ENCODE measurements around the gene GSS. TPM values are rescaled to one million over a fixed set of nuclear protein-coding genes. Genes with fewer than 3 reads are reported as not detected.

The GSS gene
- polyA plus RNA-seq, 1 experiment, result 71.6 TPM

- TF ChIP-seq, protein P1, sequence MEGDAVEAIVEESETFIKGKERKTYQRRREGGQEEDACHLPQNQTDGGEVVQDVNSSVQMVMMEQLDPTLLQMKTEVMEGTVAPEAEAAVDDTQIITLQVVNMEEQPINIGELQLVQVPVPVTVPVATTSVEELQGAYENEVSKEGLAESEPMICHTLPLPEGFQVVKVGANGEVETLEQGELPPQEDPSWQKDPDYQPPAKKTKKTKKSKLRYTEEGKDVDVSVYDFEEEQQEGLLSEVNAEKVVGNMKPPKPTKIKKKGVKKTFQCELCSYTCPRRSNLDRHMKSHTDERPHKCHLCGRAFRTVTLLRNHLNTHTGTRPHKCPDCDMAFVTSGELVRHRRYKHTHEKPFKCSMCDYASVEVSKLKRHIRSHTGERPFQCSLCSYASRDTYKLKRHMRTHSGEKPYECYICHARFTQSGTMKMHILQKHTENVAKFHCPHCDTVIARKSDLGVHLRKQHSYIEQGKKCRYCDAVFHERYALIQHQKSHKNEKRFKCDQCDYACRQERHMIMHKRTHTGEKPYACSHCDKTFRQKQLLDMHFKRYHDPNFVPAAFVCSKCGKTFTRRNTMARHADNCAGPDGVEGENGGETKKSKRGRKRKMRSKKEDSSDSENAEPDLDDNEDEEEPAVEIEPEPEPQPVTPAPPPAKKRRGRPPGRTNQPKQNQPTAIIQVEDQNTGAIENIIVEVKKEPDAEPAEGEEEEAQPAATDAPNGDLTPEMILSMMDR (IDR thresholded peaks at IDR 0.05; ENCODE audit: low read depth, low read length), result no peak
- DNase-seq (ENCODE audit: low read depth, low spot score), result no peak
- Histone ChIP-seq H3K9me3 (ENCODE audit: control insufficient read depth, insufficient read depth, low read length) (no peaks in the 10 kb centered on the region), H3K27ac (ENCODE audit: low read depth, low read length) (no peak overlapping the region), H3K27me3 (ENCODE audit: control insufficient read depth, insufficient read depth, low read length) (no peaks in the 10 kb centered on the region), H3K4me3 (ENCODE audit: low read depth, low read length) (no peak overlapping the region)
- ChIA-PET POLR2A (interaction anchor here (0.6 to 2.3 kb wide), 2 partner anchors 14 to 155 kb away, joined by 4 to 8 read pairs; partner anchors contain the start of genes GSS and MYH7B), CTCF (interaction anchor here (0.6 kb wide), 1 partner anchor 131 kb away, joined by 4 read pairs; no protein-coding TSS in a partner anchor)
These were observed 14.4 kb downstream of the GSS start for GRCh38 chr20:34941226-34941625.

DNA sequence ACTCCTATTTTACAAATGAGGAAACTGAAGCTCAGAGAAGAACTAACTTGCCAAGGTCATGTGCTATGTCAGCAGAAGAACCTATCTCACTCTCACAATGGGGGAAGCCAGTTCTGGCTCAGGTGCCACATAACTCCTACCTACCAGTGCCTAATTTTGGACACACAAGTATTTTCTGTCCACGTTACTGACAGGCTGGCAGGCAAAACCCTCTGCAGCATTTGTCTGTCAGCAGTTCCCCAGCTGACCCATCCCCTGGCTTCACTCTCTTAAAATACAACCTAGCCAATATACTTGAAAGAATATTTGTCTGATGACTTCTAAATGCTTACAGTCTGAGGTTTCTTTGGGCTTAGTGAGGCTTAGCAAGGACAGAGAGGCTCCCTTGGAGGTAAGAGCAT, 15.5 kb downstream of the GSS start:
- no peak overlapping the region for H3K27ac ChIP-seq (ENCODE audit: low read depth, low read length)
- TF ChIP-seq, protein P1 (IDR thresholded peaks at IDR 0.05; ENCODE audit: low read depth, low read length), result no peak
- POLR2A ChIA-PET, result interaction anchor here (2.3 kb wide), 1 partner anchor 15 kb away, joined by 8 read pairs; the partner anchor contains the start of genes GSS and MYH7B
- no peaks in the 10 kb centered on the region for H3K27me3 ChIP-seq (ENCODE audit: control insufficient read depth, insufficient read depth, low read length)
- no peaks in the 10 kb centered on the region for H3K9me3 ChIP-seq (ENCODE audit: control insufficient read depth, insufficient read depth, low read length)
- CTCF ChIA-PET, result no interaction called here
- H3K4me3 ChIP-seq (ENCODE audit: low read depth, low read length), result no peak overlapping the region
- no peak for DNase-seq (ENCODE audit: low read depth, low spot score)

GRCh38 chr20:34938466-34939163, 17.0 kb downstream of the GSS start:
- DNase-seq (ENCODE audit: low read depth, low spot score), result no peak
- Histone ChIP-seq H3K4me3 (ENCODE audit: low read depth, low read length) (no peak overlapping the region), H3K9me3 (ENCODE audit: control insufficient read depth, insufficient read depth, low read length) (no peaks in the 10 kb centered on the region), H3K27me3 (ENCODE audit: control insufficient read depth, insufficient read depth, low read length) (no peaks in the 10 kb centered on the region), H3K27ac (ENCODE audit: low read depth, low read length) (no peak overlapping the region)
- ChIA-PET POLR2A (no interaction called here), CTCF (no interaction called here)
- TF ChIP-seq, protein P1 (IDR thresholded peaks at IDR 0.05; ENCODE audit: low read depth, low read length), result no peak

DNA sequence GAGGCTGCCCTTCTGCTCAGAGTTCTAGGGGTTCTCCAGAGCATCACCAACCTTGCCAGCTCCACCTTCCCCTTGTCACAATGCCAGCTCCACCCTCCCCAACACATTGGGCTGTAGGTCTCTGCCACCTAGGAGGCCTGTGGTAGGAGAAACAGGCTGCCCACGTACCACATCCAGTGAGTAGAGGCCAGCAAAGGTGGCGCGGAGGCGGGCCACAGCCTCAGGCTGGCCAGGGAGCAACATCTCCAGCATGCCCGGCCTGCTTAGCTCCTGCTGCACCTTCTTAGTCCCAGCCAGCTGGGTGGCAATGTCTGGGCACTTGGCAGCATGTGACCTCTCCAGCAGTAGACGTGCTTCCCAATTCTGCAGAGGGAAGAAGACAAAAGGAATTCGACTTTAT, 23.8 kb downstream of the GSS start:
- TF ChIP-seq, protein P1 (IDR thresholded peaks at IDR 0.05; ENCODE audit: low read depth, low read length), result no peak
- no peak overlapping the region for H3K4me3 ChIP-seq (ENCODE audit: low read depth, low read length)
- H3K27me3 ChIP-seq (ENCODE audit: control insufficient read depth, insufficient read depth, low read length), result no peaks in the 10 kb centered on the region
- no peak for DNase-seq (ENCODE audit: low read depth, low spot score)
- H3K9me3 ChIP-seq (ENCODE audit: control insufficient read depth, insufficient read depth, low read length), result no peaks in the 10 kb centered on the region
- no peak overlapping the region for H3K27ac ChIP-seq (ENCODE audit: low read depth, low read length)
- ChIA-PET CTCF (interaction anchor here (0.5 kb wide), 1 partner anchor 518 kb away, joined by 5 read pairs; no protein-coding TSS in a partner anchor), POLR2A (no interaction called here)

- Histone ChIP-seq H3K27ac (ENCODE audit: low read depth, low read length) (no peak overlapping the region), H3K9me3 (ENCODE audit: control insufficient read depth, insufficient read depth, low read length) (no peaks in the 10 kb centered on the region), H3K27me3 (ENCODE audit: control insufficient read depth, insufficient read depth, low read length) (no peaks in the 10 kb centered on the region), H3K4me3 (ENCODE audit: low read depth, low read length) (no peak overlapping the region)
- CTCF ChIA-PET, result no interaction called here
- DNase-seq (ENCODE audit: low read depth, low spot score), result no peak
- TF ChIP-seq, protein P1 (IDR thresholded peaks at IDR 0.05; ENCODE audit: low read depth, low read length), result no peak
- POLR2A ChIA-PET, result no interaction called here
These were observed 27.2 kb downstream of the GSS start for GRCh38 chr20:34928411-34928810.

Data from AG04450 (cell line).